Measurements from ENCODE around the gene GGCX.
A peak's percentile ranks its signal among the peaks of the same experiment; 100 is the strongest.

Gene GGCX

DNA sequence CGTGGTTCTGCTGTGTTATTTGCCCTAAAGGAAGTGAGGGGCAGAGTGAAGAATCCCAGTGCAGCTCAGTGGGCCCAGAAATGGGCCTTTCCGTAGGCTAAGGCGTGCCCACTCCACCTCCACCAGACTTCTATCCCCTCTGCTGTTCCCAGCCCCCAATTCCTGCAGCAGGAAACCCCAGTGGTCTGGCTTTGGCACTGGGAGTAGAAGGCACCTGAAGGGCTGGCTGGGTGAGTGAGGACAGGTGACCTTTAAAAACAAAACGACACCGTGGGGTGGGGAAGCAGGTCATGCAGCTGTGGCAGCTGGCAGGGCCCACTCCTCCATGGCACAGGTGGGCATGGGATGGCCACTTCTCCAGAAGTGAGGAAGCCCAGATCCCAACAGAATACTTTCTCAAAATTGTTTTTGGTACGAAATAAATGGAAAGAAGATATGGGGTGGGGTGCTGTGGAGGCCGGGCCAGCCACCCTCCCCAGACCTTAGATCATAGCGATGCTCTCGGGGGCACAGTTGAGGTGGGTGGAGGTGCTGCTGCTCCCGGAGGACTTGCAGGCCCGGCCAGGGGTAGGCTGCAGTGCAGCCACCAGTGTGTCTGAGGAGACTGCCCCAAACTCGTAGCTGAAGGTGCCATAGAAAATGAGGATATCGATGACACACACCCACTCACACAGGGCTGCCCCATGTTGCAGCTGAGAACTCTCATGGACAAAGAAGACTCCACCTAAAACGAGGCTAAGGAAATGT lies 37.5 kb upstream of the GGCX start:
- DNase-seq (ENCODE audit: low read depth in 2 of 2), result no peak
- TF ChIP-seq, protein P1, sequence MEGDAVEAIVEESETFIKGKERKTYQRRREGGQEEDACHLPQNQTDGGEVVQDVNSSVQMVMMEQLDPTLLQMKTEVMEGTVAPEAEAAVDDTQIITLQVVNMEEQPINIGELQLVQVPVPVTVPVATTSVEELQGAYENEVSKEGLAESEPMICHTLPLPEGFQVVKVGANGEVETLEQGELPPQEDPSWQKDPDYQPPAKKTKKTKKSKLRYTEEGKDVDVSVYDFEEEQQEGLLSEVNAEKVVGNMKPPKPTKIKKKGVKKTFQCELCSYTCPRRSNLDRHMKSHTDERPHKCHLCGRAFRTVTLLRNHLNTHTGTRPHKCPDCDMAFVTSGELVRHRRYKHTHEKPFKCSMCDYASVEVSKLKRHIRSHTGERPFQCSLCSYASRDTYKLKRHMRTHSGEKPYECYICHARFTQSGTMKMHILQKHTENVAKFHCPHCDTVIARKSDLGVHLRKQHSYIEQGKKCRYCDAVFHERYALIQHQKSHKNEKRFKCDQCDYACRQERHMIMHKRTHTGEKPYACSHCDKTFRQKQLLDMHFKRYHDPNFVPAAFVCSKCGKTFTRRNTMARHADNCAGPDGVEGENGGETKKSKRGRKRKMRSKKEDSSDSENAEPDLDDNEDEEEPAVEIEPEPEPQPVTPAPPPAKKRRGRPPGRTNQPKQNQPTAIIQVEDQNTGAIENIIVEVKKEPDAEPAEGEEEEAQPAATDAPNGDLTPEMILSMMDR (IDR thresholded peaks at IDR 0.05; ENCODE audit: low read depth, low read length), result no peak
- H3K4me3 ChIP-seq (replicated peaks in 1 of 2; ENCODE audit: low read depth in 2 of 2, low read length in 2 of 2), result no peak overlapping the region

DNA sequence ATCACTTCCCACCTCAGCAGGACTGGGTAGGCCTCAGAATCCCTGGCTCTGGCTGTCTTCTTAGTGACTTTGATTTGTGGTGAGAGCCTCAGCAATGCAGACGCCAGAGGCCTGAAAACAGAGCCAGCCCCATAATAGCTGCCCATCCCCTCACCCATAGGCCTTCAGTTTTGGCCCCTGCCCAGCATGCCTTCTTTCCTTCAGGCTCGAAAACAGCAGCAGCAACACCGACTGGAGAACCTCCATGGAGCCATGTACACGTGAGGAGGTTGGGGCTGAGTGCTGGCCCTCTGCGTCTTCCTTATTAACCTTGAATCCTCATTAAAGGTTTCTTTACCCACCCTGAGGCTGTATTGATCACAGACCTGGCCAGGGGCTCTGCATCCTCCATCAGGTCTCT lies 35.9 kb upstream of the GGCX start:
- no peak for DNase-seq (ENCODE audit: low read depth in 2 of 2)
- H3K4me3 ChIP-seq (replicated peaks in 1 of 2; ENCODE audit: low read depth in 2 of 2, low read length in 2 of 2), result no peak overlapping the region
- TF ChIP-seq, protein P1 (IDR thresholded peaks at IDR 0.05; ENCODE audit: low read depth, low read length), result no peak

DNA sequence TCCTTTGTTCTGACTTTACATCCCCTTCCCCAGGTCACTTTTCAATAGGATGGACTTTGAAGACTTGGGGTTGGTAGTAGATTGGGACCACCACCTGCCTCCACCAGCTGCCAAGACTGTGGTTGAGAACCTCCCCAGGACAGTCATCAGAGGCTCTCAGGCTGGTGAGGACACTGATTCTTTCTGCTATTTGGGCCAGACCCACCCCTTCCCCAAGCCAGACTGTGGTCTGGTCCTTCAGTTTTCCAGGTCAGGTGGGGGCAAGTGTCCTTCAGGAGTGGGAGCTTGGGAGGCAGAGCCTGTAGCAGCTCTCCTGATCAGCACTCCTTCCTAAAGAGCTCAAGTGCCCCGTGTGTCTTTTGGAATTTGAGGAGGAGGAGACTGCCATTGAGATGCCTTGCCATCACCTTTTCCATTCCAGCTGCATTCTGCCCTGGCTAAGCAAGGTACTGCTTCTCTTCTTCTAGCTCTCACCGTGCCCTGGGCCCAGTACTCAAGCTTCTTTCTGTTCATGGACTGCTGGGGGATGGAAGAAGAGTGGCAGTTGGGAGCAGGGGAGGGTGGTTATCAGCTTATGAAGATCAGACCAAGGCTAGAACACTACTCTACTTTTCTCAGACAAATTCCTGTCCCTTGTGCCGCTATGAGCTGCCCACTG lies 35.3 kb upstream of the GGCX start:
- no peak for DNase-seq (ENCODE audit: low read depth in 2 of 2)
- TF ChIP-seq, protein P1 (IDR thresholded peaks at IDR 0.05; ENCODE audit: low read depth, low read length), result no peak
- peak overlapping the region; percentile 79 to 97 for H3K4me3 ChIP-seq (replicated peaks in 1 of 2; ENCODE audit: low read depth in 2 of 2, low read length in 2 of 2)

DNA sequence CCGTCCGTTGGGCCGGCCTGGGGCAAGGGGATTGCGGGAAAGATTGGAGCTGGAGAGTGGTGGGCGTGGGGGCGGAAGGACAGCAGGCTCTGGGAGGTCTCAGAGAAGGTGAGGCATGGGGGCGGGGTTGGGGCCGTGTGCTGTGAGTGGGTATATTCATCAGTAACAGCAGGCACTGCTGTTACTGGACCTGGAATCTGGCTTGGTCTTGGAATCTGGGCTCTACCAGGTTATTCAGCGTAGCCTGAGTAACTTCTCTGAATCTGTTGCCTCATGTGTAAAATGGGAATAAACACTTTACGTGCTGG lies 34.7 kb upstream of the GGCX start:
- TF ChIP-seq, protein P1 (IDR thresholded peaks at IDR 0.05; ENCODE audit: low read depth, low read length), result no peak
- DNase-seq (ENCODE audit: low read depth in 2 of 2), result no peak
- peak overlapping the region; percentile 79 to 97 for H3K4me3 ChIP-seq (replicated peaks in 1 of 2; ENCODE audit: low read depth in 2 of 2, low read length in 2 of 2)

DNA sequence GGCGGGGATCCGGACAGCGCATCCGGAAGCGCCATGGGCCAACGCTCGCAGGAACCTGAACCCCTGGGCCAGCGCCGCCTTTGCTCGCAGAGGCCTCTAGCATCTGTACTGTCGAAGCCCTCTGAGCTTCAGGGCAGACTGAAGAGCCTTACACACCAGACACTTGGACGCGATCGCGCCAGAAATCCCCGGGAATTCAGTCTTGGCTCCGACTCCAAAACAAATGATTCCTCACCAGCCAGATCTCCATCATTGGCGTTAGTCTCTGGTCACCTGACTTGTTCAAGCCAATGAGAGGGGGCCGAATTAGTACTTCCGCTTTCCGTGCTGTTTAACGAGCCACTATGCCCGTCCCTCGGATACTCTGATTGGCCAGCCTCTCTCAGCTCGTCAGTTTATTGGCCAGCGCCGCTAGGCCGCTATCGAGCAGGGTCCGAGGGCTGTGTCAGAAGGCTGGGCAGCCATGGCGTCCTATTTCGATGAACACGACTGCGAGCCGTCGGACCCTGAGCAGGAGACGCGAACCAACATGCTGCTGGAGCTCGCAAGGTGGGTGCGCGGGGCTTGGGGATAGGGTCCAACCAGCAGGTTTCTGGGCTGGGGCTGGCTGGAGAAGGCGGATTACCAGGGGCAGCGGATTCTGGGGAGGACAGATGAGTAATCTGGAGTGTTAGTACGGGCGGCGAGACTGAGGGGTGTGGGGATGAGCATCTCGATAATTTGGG lies 34.2 kb upstream of the GGCX start, which contains the start of gene RNF181:
TSS of gene RNF181 (plus strand) at position 445 of the 725 bp plus-strand sequence. CDS start at position 464, 19 bp downstream.
- peak; percentile 99 for DNase-seq (ENCODE audit: low read depth in 2 of 2)
- TF ChIP-seq, protein P1 (IDR thresholded peaks at IDR 0.05; ENCODE audit: low read depth, low read length), result no peak
- H3K4me3 ChIP-seq (replicated peaks in 1 of 2; ENCODE audit: low read depth in 2 of 2, low read length in 2 of 2), result peak within 1 kb of the TSS; percentile 79 to 97

DNA sequence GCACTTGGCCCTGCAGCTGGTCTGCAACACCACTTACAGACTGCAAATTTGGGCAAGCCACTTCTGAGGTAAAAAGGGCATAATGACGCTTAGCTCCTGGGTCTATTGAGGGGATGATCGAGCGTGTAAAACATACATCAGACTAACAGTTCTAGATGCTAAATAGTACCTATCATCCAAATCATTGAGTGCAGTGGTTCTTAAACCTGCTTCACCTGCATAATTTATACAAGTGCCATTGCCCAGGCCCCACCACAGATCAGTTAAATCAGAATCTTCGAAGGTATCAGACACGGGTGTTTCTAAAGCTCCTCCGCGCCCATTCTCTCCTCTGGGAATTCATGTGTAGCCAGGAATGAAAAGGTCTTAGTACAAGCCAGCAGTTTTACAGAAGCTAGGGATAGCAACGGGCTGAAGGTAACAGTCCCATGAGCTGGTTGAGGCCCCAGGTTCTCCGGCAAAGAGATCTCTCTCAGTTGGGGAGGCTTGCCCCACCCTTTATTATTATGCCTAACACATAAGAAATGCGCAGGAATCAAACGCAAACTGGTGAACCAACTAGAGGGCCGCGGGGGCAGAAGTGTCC lies 33.5 kb upstream of the GGCX start:
- peak overlapping the region; percentile 79 to 97 for H3K4me3 ChIP-seq (replicated peaks in 1 of 2; ENCODE audit: low read depth in 2 of 2, low read length in 2 of 2)
- no peak for DNase-seq (ENCODE audit: low read depth in 2 of 2)
- TF ChIP-seq, protein P1 (IDR thresholded peaks at IDR 0.05; ENCODE audit: low read depth, low read length), result no peak
